HG02840 (cell line): ENCODE results near the gene L3MBTL4.
A peak's percentile ranks its signal among the peaks of the same experiment; 100 is the strongest.

Experiments
- ATAC-seq: cut with Tn5 transposase; IDR thresholded peaks from one replicate; pipeline ENCODE4 v1.9.1; 2021; ENCODE audit warnings: mild to moderate bottlenecking, moderate library complexity, moderate number of reproducible peaks; ENCODE audit not compliant: unreplicated experiment, low FRiP score

L3MBTL4 gene

GRCh38 chr18:6414723-6415417 is at the start of gene L3MBTL4:
Gene L3MBTL4, minus strand, starts transcription at chr18:6414911. Its CDS starts 103,286 bp downstream, at chr18:6311625.
- peak; percentile 47 for ATAC-seq

GRCh38 chr18:6452194-6452593 is 37.5 kb upstream of the L3MBTL4 start:
- no peak for ATAC-seq

- no peak for ATAC-seq
Measured at GRCh38 chr18:6449213-6449612, 34.5 kb upstream of the L3MBTL4 start.

- no peak for ATAC-seq
Measured at GRCh38 chr18:6444466-6445228, 29.9 kb upstream of the L3MBTL4 start.

GRCh38 chr18:6441200-6441599 is 26.5 kb upstream of the L3MBTL4 start:
- no peak for ATAC-seq

- no peak for ATAC-seq
Measured at GRCh38 chr18:6437937-6438818, 23.5 kb upstream of the L3MBTL4 start.

GRCh38 chr18:6435731-6436130 is 21.0 kb upstream of the L3MBTL4 start:
- ATAC-seq = no peak

- no peak for ATAC-seq
Measured at GRCh38 chr18:6434987-6435709, 20.4 kb upstream of the L3MBTL4 start.

- ATAC-seq = no peak
Measured at GRCh38 chr18:6434481-6434880, 19.8 kb upstream of the L3MBTL4 start.

GRCh38 chr18:6431659-6432318 is 17.1 kb upstream of the L3MBTL4 start:
- no peak for ATAC-seq

GRCh38 chr18:6428851-6429395 is 14.2 kb upstream of the L3MBTL4 start:
- ATAC-seq = no peak

- ATAC-seq = no peak
Measured at GRCh38 chr18:6427286-6427685, 12.6 kb upstream of the L3MBTL4 start.

- no peak for ATAC-seq
Measured at GRCh38 chr18:6423289-6423688, 8.6 kb upstream of the L3MBTL4 start.

- peak; percentile 73 for ATAC-seq
Measured at GRCh38 chr18:6414118-6414722, 491 bp downstream of the L3MBTL4 start.

- no peak for ATAC-seq
Measured at GRCh38 chr18:6413579-6414117, 1.1 kb downstream of the L3MBTL4 start.

GRCh38 chr18:6412933-6413472 is 1.7 kb downstream of the L3MBTL4 start:
- no peak for ATAC-seq

GRCh38 chr18:6411382-6411781 is 3.3 kb downstream of the L3MBTL4 start:
- ATAC-seq = no peak

GRCh38 chr18:6409933-6410332 is 4.8 kb downstream of the L3MBTL4 start:
- ATAC-seq = no peak
